Astrocyte (in vitro differentiated cells and primary cell): ENCODE data around the gene TMEM178B.

Experiments used
- EZH2 ChIP-seq: IDR thresholded peaks from 2 replicates; pipeline ENCODE4 v1.6.1; 2012; ENCODE audit warnings: mild to moderate bottlenecking, low read length, inconsistent platforms; ENCODE audit not compliant: insufficient read depth
- TF ChIP-seq, protein P1 (sequence below): IDR thresholded peaks from 2 replicates; pipeline ENCODE4 v1.5.1; 2011; ENCODE audit warnings: low read depth, mild to moderate bottlenecking, inconsistent platforms, low read length, moderate library complexity; ENCODE audit not compliant: insufficient read depth

DNA sequence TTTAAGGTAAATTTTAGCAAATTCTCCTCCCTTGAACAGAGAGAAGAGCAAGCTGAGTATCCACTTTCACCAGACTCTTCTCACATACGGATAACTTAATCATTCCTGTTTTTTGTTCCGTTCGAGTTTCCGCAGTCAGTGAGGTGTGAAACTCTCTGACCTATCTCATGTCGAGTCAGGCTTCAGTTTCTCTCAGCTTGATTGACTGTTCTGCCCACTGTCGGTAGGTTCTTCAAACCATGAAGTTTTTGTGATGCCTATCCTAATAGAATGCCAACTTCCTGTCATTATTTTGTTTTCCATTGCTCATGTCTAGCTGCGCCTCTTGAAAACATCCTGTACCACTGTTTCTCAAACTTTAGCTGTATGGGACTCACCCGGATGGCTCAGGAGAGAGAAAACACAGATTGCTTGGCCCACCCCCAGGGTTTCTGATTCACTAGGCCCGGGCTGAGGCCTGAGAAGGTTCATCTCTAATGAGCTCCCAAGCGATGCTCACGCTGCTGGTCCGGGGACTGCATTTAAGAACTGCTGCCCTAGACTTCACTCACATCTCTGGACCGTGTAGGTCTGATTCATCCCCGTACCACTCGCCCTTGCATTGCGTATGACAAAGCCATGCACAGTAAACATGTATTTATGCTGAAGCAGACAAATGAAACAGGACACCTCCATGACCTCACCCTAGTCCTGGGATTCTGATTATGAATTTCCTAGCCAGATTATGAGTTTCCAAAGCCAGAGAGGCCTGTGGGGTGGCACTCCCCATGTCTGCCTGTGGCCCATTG is 269.0 kb downstream of the TMEM178B start:
- TF ChIP-seq, protein P1, sequence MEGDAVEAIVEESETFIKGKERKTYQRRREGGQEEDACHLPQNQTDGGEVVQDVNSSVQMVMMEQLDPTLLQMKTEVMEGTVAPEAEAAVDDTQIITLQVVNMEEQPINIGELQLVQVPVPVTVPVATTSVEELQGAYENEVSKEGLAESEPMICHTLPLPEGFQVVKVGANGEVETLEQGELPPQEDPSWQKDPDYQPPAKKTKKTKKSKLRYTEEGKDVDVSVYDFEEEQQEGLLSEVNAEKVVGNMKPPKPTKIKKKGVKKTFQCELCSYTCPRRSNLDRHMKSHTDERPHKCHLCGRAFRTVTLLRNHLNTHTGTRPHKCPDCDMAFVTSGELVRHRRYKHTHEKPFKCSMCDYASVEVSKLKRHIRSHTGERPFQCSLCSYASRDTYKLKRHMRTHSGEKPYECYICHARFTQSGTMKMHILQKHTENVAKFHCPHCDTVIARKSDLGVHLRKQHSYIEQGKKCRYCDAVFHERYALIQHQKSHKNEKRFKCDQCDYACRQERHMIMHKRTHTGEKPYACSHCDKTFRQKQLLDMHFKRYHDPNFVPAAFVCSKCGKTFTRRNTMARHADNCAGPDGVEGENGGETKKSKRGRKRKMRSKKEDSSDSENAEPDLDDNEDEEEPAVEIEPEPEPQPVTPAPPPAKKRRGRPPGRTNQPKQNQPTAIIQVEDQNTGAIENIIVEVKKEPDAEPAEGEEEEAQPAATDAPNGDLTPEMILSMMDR: no peak
- TF ChIP-seq EZH2: no peak
